AG04449 (cell line): ENCODE data around the gene ZNF629.

Source experiments
- CTCF ChIA-PET: fragments of 350-600 bp; formaldehyde crosslinking; extraction: SDS; loops from one replicate; lab custom pipeline; 2021; ENCODE audit warnings: antibody characterized with exemption; lab: Yijun Ruan, JAX
- POLR2A ChIA-PET: fragments of 400-600, 350-600 bp; formaldehyde crosslinking; extraction: SDS; loops from one replicate; lab custom pipeline; 2020; ENCODE audit warnings: antibody characterized with exemption, inconsistent platforms; lab: Yijun Ruan, JAX
- DNase-seq: peaks from one replicate; pipeline ENCODE4 v3.0.0-alpha.2; 2010; ENCODE audit warnings: low read depth, low spot score
- H3K4me3 ChIP-seq: 2 replicates; pipeline ENCODE4 v1.5.1; 2011; ENCODE audit warnings: low read depth, mild to moderate bottlenecking, control low read depth, low read length
- CTCF ChIP-seq: IDR thresholded peaks from one replicate; pipeline ENCODE4 v1.5.1; 2011; ENCODE audit warnings: mild to moderate bottlenecking, moderate library complexity, low read length, control low read depth, inconsistent platforms; ENCODE audit not compliant: insufficient read depth; ENCODE audit errors: missing control alignments

ZNF629 gene

GRCh38 chr16:30758988-30759491 lies 28.0 kb downstream of the ZNF629 start:
- DNase-seq: no peak
- POLR2A ChIA-PET: interaction anchor here (2.0 kb wide), 1 partner anchor 16 kb away, joined by 8 read pairs; no protein-coding TSS in a partner anchor
- CTCF ChIA-PET: interaction anchor here (1.0 kb wide), 2 partner anchors 10 to 55 kb away, joined by 3 read pairs; no protein-coding TSS in a partner anchor
- TF ChIP-seq CTCF: no peak
- H3K4me3 ChIP-seq: no peak overlapping the region

- no peak for DNase-seq
- no peak for TF ChIP-seq CTCF
- H3K4me3 ChIP-seq: no peak overlapping the region
- CTCF ChIA-PET: no interaction called here
- POLR2A ChIA-PET: interaction anchor here (0.9 kb wide), 1 partner anchor 9 kb away, joined by 4 read pairs; the partner anchor contains the start of gene PHKG2
Observed at GRCh38 chr16:30757316-30757715, 29.7 kb downstream of the ZNF629 start.

GRCh38 chr16:30756781-30757100 lies 30.3 kb downstream of the ZNF629 start:
- TF ChIP-seq CTCF: no peak
- no peak for DNase-seq
- CTCF ChIA-PET: no interaction called here
- POLR2A ChIA-PET: no interaction called here
- no peak overlapping the region for H3K4me3 ChIP-seq

- DNase-seq: no peak
- CTCF ChIA-PET: no interaction called here
- TF ChIP-seq CTCF: no peak
- POLR2A ChIA-PET: no interaction called here
- H3K4me3 ChIP-seq: no peak overlapping the region
Observed at GRCh38 chr16:30755955-30756780, 30.8 kb downstream of the ZNF629 start.

- ChIA-PET CTCF (no interaction called here), POLR2A (no interaction called here)
Observed at GRCh38 chr16:30753596-30753995, 33.4 kb downstream of the ZNF629 start.

More at GRCh38 chr16:30753596-30753995, 33.4 kb downstream of the ZNF629 start:
- no peak for DNase-seq
- H3K4me3 ChIP-seq: no peak overlapping the region
- TF ChIP-seq CTCF: no peak
